ENCODE data around the gene SLC23A1. TPM values are rescaled to one million over a fixed set of nuclear protein-coding genes. Genes with fewer than 3 reads are reported as not detected.

The SLC23A1 gene
- total RNA-seq, result 1 to 10 TPM; 1.9 to 2.5 TPM

- Mint-ChIP-seq H3K36me3 (no peaks in the 10 kb centered on the region), H3K27ac (peak within 1 kb of the TSS; percentile 61), H3K4me3 (no peak within 1 kb of the TSS), H3K4me1 (peaks cover 55% of the 10 kb centered on the region), H3K9me3 (ENCODE audit: low read depth) (no peaks in the 10 kb centered on the region), H3K27me3 (no peaks in the 10 kb centered on the region)
- DNase-seq (no peak), ATAC-seq (no peak)
- CTCF ChIA-PET, result interaction anchor here (1.2 to 3.1 kb wide), 4 partner anchors 12 to 96 kb away, joined by 3 to 14 read pairs (median 4); partner anchors contain the start of gene PAIP2
Measured at GRCh38 chr5:139383275-139383992, at the start of gene SLC23A1. SLC23A1 (minus strand) TSS chr5:139383297; CDS start chr5:139383253, 44 bp downstream.

GRCh38 chr5:139431706-139432105 lies 48.6 kb upstream of the SLC23A1 start:
- CTCF ChIA-PET, result interaction anchor here (1.1 to 8.0 kb wide), 3 partner anchors 9 to 86 kb away, joined by 3 to 78 read pairs (median 13); no protein-coding TSS in a partner anchor
- DNase-seq (no peak), ATAC-seq (no peak)
- no peak overlapping the region for H3K4me3 Mint-ChIP-seq
- H3K27me3 Mint-ChIP-seq, result no peaks in the 10 kb centered on the region
- H3K9me3 Mint-ChIP-seq (ENCODE audit: low read depth), result no peaks in the 10 kb centered on the region
- H3K4me1 Mint-ChIP-seq, result peaks cover 10% of the 10 kb centered on the region
- peaks cover 30% of the 10 kb centered on the region for H3K36me3 Mint-ChIP-seq
- H3K27ac Mint-ChIP-seq, result no peak overlapping the region

GRCh38 chr5:139430015-139430414 lies 46.9 kb upstream of the SLC23A1 start:
- no peaks in the 10 kb centered on the region for H3K9me3 Mint-ChIP-seq (ENCODE audit: low read depth)
- H3K4me3 Mint-ChIP-seq, result no peak overlapping the region
- peaks cover 21% of the 10 kb centered on the region for H3K36me3 Mint-ChIP-seq
- H3K4me1 Mint-ChIP-seq, result peaks cover 6% of the 10 kb centered on the region
- H3K27ac Mint-ChIP-seq, result no peak overlapping the region
- ATAC-seq (no peak), DNase-seq (no peak)
- no peaks in the 10 kb centered on the region for H3K27me3 Mint-ChIP-seq
- CTCF ChIA-PET, result interaction anchor here (0.7 to 2.2 kb wide), 7 partner anchors 8 to 88 kb away, joined by 3 to 13 read pairs (median 6); partner anchors contain the start of gene DNAJC18

GRCh38 chr5:139426203-139426885 lies 43.2 kb upstream of the SLC23A1 start:
- Mint-ChIP-seq H3K27ac (no peak overlapping the region), H3K9me3 (ENCODE audit: low read depth) (no peaks in the 10 kb centered on the region), H3K4me3 (no peak overlapping the region), H3K36me3 (peaks cover 19% of the 10 kb centered on the region), H3K27me3 (no peaks in the 10 kb centered on the region), H3K4me1 (peaks cover 11% of the 10 kb centered on the region)
- ATAC-seq, result no peak
- CTCF ChIA-PET, result interaction anchor here (2.2 to 11.8 kb wide), 4 partner anchors 10 to 149 kb away, joined by 6 to 423 read pairs (median 44); partner anchors contain the start of gene DNAJC18
- no peak for DNase-seq

- H3K4me3 Mint-ChIP-seq, result no peak overlapping the region
- no peaks in the 10 kb centered on the region for H3K27me3 Mint-ChIP-seq
- ATAC-seq (no peak), DNase-seq (no peak)
- no peak overlapping the region for H3K27ac Mint-ChIP-seq
- no peaks in the 10 kb centered on the region for H3K9me3 Mint-ChIP-seq (ENCODE audit: low read depth)
- CTCF ChIA-PET, result interaction anchor here (1.1 to 11.8 kb wide), 5 partner anchors 10 to 265 kb away, joined by 3 to 423 read pairs (median 9); partner anchors contain the start of gene DNAJC18
- peaks cover 19% of the 10 kb centered on the region for H3K36me3 Mint-ChIP-seq
- peaks cover 16% of the 10 kb centered on the region for H3K4me1 Mint-ChIP-seq
Measured at GRCh38 chr5:139425497-139425896, 42.4 kb upstream of the SLC23A1 start.

- peak; percentile 73 for DNase-seq
Measured at GRCh38 chr5:139422307-139422893, 39.3 kb upstream of the SLC23A1 start.

GRCh38 chr5:139419226-139420192 lies 36.4 kb upstream of the SLC23A1 start:
- ATAC-seq (no peak), DNase-seq (no peak)
- peak overlapping the region; percentile 5 for H3K27ac Mint-ChIP-seq
- no peaks in the 10 kb centered on the region for H3K9me3 Mint-ChIP-seq (ENCODE audit: low read depth)
- H3K4me3 Mint-ChIP-seq, result no peak overlapping the region
- CTCF ChIA-PET, result interaction anchor here (0.9 to 11.8 kb wide), 12 partner anchors 10 to 346 kb away, joined by 3 to 423 read pairs (median 9); partner anchors contain the start of genes DNAJC18 and SPATA24
- peaks cover 10% of the 10 kb centered on the region for H3K36me3 Mint-ChIP-seq
- peaks cover 53% of the 10 kb centered on the region for H3K4me1 Mint-ChIP-seq
- H3K27me3 Mint-ChIP-seq, result no peaks in the 10 kb centered on the region

More at GRCh38 chr5:139422307-139422893, 39.3 kb upstream of the SLC23A1 start:
- Mint-ChIP-seq H3K4me3 (no peak overlapping the region), H3K27ac (peak overlapping the region; percentile 64), H3K9me3 (ENCODE audit: low read depth) (no peaks in the 10 kb centered on the region), H3K27me3 (no peaks in the 10 kb centered on the region), H3K4me1 (peaks cover 25% of the 10 kb centered on the region), H3K36me3 (peaks cover 15% of the 10 kb centered on the region)
- peak; percentile 92 for ATAC-seq
- CTCF ChIA-PET, result interaction anchor here (0.6 to 11.8 kb wide), 41 partner anchors 8 to 345 kb away, joined by 3 to 423 read pairs (median 5); partner anchors contain the start of genes CXXC5, DNAJC18, MZB1 and SPATA24

GRCh38 chr5:139418793-139419192 lies 35.7 kb upstream of the SLC23A1 start:
- H3K27me3 Mint-ChIP-seq, result no peaks in the 10 kb centered on the region
- CTCF ChIA-PET, result interaction anchor here (2.2 to 11.8 kb wide), 4 partner anchors 9 to 217 kb away, joined by 5 to 423 read pairs (median 14); partner anchors contain the start of gene SPATA24
- H3K9me3 Mint-ChIP-seq (ENCODE audit: low read depth), result no peaks in the 10 kb centered on the region
- H3K36me3 Mint-ChIP-seq, result peaks cover 13% of the 10 kb centered on the region
- no peak overlapping the region for H3K4me3 Mint-ChIP-seq
- DNase-seq (no peak), ATAC-seq (no peak)
- peaks cover 60% of the 10 kb centered on the region for H3K4me1 Mint-ChIP-seq
- H3K27ac Mint-ChIP-seq, result no peak overlapping the region

- peaks cover 70% of the 10 kb centered on the region for H3K4me1 Mint-ChIP-seq
- no peak for ATAC-seq
- DNase-seq, result no peak
- no peaks in the 10 kb centered on the region for H3K27me3 Mint-ChIP-seq
- peaks cover 13% of the 10 kb centered on the region for H3K36me3 Mint-ChIP-seq
- CTCF ChIA-PET, result interaction anchor here (0.7 to 11.8 kb wide), 7 partner anchors 10 to 219 kb away, joined by 3 to 423 read pairs (median 4); partner anchors contain the start of gene SPATA24
- no peak overlapping the region for H3K4me3 Mint-ChIP-seq
- H3K27ac Mint-ChIP-seq, result peak overlapping the region; percentile 89
- no peaks in the 10 kb centered on the region for H3K9me3 Mint-ChIP-seq (ENCODE audit: low read depth)
Measured at GRCh38 chr5:139417214-139417613, 34.1 kb upstream of the SLC23A1 start.

- H3K27me3 Mint-ChIP-seq, result no peaks in the 10 kb centered on the region
- no peak overlapping the region for H3K4me3 Mint-ChIP-seq
- peaks cover 13% of the 10 kb centered on the region for H3K36me3 Mint-ChIP-seq
- no peaks in the 10 kb centered on the region for H3K9me3 Mint-ChIP-seq (ENCODE audit: low read depth)
- DNase-seq (no peak), ATAC-seq (no peak)
- peaks cover 69% of the 10 kb centered on the region for H3K4me1 Mint-ChIP-seq
- peak overlapping the region; percentile 89 for H3K27ac Mint-ChIP-seq
- CTCF ChIA-PET, result interaction anchor here (1.2 to 11.8 kb wide), 3 partner anchors 14 to 101 kb away, joined by 7 to 423 read pairs (median 23); partner anchors contain the start of gene SPATA24
Measured at GRCh38 chr5:139416651-139417050, 33.6 kb upstream of the SLC23A1 start.

- Mint-ChIP-seq H3K4me3 (peak overlapping the region; percentile 12), H3K27me3 (no peaks in the 10 kb centered on the region), H3K9me3 (ENCODE audit: low read depth) (no peaks in the 10 kb centered on the region), H3K27ac (peak overlapping the region; percentile 89), H3K4me1 (peaks cover 68% of the 10 kb centered on the region), H3K36me3 (peaks cover 17% of the 10 kb centered on the region)
- CTCF ChIA-PET, result interaction anchor here (0.6 to 11.8 kb wide), 6 partner anchors 14 to 101 kb away, joined by 4 to 423 read pairs (median 6); partner anchors contain the start of genes DNAJC18 and SPATA24
- DNase-seq (no peak), ATAC-seq (peak; percentile 38)
Measured at GRCh38 chr5:139415869-139416268, 32.8 kb upstream of the SLC23A1 start.

Measured in activated CD8-positive, alpha-beta memory T cell treated with anti-CD3 and anti-CD28 coated beads, Interleukin-2, amount 10 ng/mL, durations not matched to agents 7 days and 5 days (primary cell).